ENCODE results near the gene PTPN20. TPM values are rescaled to one million over a fixed set of nuclear protein-coding genes. Genes with fewer than 3 reads are reported as not detected.

The PTPN20 gene
- total RNA-seq, 4 donors from 2014 or later = 0.24 to 4.8 (median 0.95) TPM; not detected in 1

DNA sequence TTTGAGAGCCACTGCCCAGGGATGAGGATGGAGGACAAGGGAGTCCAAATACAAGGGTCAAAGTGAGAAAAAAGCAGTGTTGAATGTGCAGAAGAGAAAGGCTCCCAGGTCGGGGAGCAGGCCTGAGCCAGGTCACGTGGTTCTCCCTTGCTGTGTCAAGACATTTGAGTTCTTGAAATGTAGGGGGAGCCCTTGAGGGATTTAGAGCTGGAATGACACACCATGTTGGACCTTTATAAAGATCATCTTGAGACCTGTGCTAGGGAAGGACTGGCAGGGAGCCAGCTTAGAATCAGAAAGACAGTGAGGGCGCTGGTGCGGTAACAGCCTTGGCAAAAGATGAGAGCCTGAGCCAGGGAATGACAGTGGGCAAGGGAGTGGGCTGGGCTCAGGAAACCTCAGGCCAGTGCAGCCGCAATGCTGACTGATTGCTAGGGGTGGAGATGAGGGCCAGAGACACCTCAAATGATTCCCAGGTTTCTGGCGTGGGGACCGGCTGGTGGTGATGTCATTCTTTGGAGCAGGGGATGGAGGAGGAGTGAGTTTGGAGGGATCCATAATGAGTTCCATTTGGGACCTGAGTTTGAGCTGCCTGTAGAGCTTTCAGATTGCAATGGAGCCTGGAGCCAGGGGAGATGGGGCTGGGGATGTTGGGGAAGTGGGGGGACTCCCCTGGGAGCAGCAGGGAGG lies 120.1 kb downstream of the PTPN20 start:
- no peak for DNase-seq (ENCODE audit: low spot score)
- no peak for ATAC-seq (ENCODE audit: low FRiP score)
- TF ChIP-seq, protein P1, sequence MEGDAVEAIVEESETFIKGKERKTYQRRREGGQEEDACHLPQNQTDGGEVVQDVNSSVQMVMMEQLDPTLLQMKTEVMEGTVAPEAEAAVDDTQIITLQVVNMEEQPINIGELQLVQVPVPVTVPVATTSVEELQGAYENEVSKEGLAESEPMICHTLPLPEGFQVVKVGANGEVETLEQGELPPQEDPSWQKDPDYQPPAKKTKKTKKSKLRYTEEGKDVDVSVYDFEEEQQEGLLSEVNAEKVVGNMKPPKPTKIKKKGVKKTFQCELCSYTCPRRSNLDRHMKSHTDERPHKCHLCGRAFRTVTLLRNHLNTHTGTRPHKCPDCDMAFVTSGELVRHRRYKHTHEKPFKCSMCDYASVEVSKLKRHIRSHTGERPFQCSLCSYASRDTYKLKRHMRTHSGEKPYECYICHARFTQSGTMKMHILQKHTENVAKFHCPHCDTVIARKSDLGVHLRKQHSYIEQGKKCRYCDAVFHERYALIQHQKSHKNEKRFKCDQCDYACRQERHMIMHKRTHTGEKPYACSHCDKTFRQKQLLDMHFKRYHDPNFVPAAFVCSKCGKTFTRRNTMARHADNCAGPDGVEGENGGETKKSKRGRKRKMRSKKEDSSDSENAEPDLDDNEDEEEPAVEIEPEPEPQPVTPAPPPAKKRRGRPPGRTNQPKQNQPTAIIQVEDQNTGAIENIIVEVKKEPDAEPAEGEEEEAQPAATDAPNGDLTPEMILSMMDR (IDR thresholded peaks at IDR 0.05) = no peak

DNA sequence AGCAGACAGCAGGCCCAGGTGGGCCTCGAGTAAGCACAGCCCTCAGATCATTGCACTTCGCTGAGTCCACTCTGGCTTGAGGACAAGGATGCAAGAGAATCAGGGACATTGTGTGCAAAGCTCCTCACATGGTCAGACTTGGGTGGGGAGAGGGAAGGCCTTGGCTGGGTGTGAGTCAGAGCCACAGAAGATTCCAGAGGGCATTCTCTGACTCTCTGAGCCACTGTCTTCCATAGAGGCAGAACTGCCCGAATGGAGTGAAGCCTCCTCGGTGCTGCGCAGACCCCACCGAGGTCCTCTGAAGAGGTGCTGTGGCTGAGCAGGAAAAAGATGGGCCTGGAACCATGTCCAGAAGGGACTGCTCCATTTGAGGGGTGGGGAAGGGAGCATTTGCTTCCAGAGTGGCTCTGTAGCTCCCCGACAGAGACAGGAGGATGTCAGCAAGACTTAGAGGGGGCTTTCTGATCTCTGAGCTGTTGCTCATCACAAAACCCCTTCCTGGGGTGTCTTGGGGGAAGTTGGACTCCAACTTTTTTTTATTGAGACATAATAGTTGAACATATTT lies 120.8 kb downstream of the PTPN20 start:
- TF ChIP-seq, protein P1 (IDR thresholded peaks at IDR 0.05) = no peak
- ATAC-seq (ENCODE audit: low FRiP score) (no peak), DNase-seq (ENCODE audit: low spot score) (no peak)

DNA sequence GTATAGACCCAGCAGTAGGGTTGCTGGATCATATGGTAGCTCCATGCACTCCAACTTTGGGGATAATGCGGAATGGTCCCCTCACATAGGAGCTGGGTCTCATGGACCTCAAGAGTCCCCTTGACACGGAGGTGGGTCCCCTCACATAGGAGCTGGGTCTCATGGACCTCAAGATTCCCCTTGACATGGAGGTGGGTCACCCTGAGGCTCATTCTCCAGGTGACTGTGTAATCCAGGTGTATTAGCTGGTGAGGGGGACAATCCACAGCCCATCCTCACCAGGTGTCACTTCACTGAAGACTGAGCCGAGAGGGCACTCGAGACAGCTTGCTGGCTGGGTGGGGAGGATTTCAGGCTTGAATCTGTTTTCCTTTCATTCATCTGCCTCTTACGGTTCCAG lies 121.9 kb downstream of the PTPN20 start:
- no peak for DNase-seq (ENCODE audit: low spot score)
- TF ChIP-seq, protein P1 (IDR thresholded peaks at IDR 0.05) = no peak
- no peak for ATAC-seq (ENCODE audit: low FRiP score)

DNA sequence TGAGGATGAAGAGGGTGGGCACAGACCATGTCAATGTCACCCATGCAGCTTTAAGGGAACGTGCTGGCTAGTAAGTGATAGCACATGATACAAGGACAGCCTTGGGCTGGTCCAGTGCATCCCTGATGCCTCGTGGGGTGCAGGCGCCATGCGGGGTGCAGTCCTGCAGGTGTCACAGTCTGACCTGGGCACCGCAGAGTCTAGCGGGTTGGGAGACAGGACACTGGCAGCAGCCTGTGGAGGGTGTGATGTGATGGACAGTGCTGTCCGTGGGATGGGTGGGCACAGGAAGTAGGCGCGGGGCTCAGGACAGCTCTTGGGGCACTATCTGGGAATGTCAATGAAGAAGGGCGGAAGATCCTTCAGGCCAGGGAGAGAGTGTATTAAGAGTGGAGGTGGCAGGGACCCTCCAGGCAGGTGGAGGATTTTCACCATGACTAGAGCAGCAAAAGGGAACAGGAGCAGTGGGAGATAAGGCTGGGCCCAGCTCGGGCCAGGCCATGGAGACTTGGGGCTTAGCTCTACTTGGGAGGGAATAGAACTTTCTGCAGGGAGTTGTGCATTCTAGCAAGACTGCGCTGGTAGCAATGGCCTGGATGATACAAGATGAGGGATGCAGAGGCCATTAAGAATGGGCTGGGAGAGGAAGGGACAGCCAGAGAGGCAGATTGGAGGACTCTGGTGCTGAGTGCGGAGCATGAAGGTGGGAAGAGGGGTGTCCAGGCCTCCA lies 122.5 kb downstream of the PTPN20 start:
- no peak for DNase-seq (ENCODE audit: low spot score)
- TF ChIP-seq, protein P1 (IDR thresholded peaks at IDR 0.05) = no peak
- no peak for ATAC-seq (ENCODE audit: low FRiP score)

DNA sequence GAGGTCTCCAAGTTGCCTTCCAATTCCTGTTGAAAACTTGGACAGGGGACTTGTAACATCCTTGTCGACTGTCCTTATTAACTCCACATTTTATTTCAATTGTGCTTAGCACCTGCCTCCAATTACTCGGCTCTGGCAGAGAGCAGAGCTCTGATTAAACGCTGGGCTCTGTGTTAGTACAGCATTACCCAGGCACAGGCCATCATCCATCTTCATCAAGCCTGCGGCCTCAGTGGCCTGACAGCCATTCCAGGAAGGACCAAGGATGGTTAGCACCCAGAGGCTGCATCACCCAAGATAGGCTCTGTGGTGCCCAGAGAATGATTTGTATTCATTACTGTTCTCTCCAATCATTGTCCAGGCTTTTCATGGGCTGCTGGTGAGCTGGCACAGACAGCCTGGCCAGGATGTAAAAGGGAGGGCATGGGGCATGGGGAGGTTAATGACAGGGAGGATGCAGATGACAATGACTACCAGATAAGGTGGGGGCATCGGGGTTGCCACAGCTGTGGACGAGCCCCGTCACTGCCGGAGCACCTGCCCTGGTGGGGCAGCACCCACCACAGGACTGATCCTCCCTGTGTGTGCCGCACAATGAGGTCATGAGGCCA lies 123.3 kb downstream of the PTPN20 start:
- TF ChIP-seq, protein P1 (IDR thresholded peaks at IDR 0.05) = no peak
- ATAC-seq (ENCODE audit: low FRiP score) (no peak), DNase-seq (ENCODE audit: low spot score) (no peak)

DNA sequence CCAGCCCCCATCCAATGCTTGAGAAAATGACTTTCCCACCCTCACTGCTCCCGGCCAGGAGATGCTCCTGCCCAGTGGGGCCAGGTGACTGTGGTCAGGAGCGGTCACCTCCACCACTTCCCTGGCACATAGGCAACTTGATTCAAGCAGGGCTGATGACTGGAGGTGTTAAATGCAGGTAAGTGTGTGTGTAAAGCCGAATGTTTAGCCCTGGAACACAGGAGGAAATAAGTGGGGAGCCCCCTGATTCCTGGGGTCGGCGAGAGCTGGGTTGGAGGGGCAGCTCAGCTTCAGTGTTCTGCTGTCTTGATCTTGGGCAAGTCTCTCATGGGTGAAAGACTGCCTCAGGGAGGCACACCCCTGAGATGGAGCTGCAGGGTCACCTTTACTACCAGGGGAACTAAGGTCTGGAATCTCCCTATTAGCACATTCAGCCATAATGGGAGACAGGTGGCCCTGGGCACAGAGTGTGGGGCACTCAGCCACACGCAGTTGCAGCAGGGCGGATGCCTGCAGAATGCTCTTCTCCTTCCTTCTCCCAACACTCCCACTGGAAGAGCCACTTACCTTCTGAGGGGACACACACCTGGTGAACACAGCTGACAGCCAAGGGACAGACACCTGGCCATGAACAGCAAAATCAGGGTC lies 124.1 kb downstream of the PTPN20 start:
- ATAC-seq (ENCODE audit: low FRiP score) (no peak), DNase-seq (ENCODE audit: low spot score) (no peak)
- TF ChIP-seq, protein P1 (IDR thresholded peaks at IDR 0.05) = no peak
